K562 treated with DMSO at 1 percent for 4 hours (cell line): Measurements from ENCODE around the gene FBXO40. TPM values are rescaled to one million over a fixed set of nuclear protein-coding genes. Genes with fewer than 3 reads are reported as not detected.

Source experiments
- total RNA-seq: library from RNA; unstranded; fragments of 300-600 nt; gene quantifications from 2 replicates; pipeline ENCODE4 v1.2.3, GENCODE V29; 2022; ENCODE audit not compliant: insufficient read depth

Gene FBXO40
- not detected in 2 replicates for total RNA-seq

GRCh38 chr3:121592856-121593702 is at the start of gene FBXO40:
FBXO40 (plus strand) TSS chr3:121593379; CDS start chr3:121620576, 27,197 bp downstream.

GRCh38 chr3:121545574-121546455 is 47.4 kb upstream of the FBXO40 start, which contains the start of gene POLQ:
POLQ (minus strand) TSS chr3:121545988; CDS start chr3:121545877, 111 bp downstream.

DNA sequence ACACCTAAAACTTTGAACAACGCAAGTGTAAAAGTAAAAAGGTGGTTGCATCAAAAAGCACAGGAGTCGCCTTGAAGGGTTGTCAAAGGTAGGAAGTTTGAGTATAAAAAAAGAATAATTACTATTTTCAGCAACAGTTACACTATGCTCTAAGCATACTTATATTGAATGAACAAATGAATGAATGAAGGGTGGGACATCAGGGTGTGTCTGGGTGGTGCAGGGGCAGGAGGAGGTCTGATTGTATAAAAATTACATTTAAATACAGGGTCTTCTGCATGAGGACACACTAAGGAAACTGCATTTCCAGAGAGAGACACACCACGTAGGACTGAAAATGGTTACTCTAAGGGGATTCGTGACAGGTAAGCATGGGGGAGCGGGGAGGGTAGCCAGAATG is 25.5 kb upstream of the FBXO40 start, which contains the start of gene ARGFX:
TSS of gene ARGFX (plus strand) at position 301 of the 400 bp plus-strand sequence. CDS start 2,765 bp downstream, outside the sequence.

DNA sequence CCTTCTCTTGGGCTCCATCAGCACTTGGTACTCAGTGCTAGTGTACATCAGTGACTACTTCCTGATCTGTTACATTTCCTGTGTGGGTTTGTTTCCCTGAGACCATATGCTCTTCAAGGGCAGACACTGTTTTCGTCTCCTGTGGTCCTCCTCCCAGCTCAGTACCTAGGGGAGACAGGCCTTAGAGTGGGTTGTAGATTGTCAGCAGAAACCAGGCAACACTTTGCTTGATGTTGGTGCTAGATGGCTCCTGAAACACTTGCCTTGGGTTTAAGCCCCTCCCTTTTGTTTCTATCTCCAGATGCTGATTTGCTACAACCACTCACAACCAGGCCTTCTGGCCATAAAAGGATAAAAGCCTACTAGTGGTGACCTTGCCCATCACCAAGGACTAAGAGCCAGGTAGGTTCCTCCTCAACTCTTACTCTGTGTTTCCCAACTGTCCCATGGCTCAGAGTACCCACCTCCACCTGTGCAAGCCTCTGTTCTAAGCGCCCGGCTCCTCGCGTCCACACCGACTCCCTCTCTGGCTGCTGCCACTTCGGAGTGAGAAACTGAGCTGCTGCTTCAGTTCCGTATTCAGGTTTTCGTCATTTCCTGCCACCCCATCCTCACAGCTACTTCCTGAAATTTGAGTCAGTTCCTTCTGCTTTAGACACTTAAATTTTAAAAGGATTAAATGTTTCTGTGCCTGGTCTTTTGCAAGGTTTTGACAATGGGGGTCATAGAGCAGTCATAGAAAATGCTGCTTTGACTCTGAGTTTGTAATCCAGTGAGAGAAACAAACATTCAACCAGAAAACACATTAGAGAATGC is 67.4 kb downstream of the FBXO40 start, which contains the start of gene HCLS1:
TSS of gene HCLS1 (minus strand) at position 548 of the 816 bp plus-strand sequence. CDS start 2,556 bp downstream, outside the sequence.

Other genes starting within 250 kb of the FBXO40 start
- 3.2 and 6.2 TPM in 2 replicates for gene POLQ, start 47.4 kb upstream of the FBXO40 start, total RNA-seq
- gene ARGFX, start 25.4 kb upstream of the FBXO40 start, total RNA-seq = not detected in 2 replicates
- 37.0 and 50.1 TPM in 2 replicates for gene HCLS1, start 67.5 kb downstream of the FBXO40 start, total RNA-seq
- 12.4 and 13.7 TPM in 2 replicates for gene GOLGB1, start 156.4 kb downstream of the FBXO40 start, total RNA-seq
- gene IQCB1, start 241.7 kb downstream of the FBXO40 start, total RNA-seq = 26.8 and 27.2 TPM in 2 replicates
- gene EAF2, start 241.8 kb downstream of the FBXO40 start, total RNA-seq = 5.2 and 7.6 TPM in 2 replicates